DMS153 treated with DMSO at 0.1 percent for 48 hours (cell line): ENCODE data around the gene UBL7.
"Not testable (repeated sequence)": the region's sequence is repeated elsewhere in the genome, so short reads cannot be mapped to it uniquely, and the experiment has no call there.

ENCODE experiments used
- DNase-seq: peaks from one replicate; lab custom pipeline; 2025; ENCODE audit not compliant: unreplicated experiment; lab: John Stamatoyannopoulos, UW

UBL7 gene

DNA sequence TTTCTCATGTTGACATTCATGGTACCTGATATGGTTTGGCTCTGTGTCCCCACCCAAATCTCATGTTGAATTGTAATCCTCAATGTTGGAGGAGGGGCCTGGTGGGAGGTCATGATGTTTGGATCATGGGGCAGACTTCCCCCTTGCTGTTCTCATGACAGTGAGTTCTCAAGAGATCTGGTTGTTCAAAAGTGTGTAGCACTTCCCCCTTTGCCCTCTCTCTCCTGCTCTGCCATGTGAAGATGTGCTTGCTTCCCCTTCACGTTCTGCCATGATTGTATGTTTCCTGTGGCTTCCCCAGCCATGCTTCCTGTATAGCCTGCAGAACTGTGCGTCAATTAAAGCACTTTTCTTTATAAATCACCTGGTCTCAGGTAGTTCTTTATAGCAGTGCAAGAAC lies 3.3 kb upstream of the UBL7 start:
- no peak for DNase-seq

DNA sequence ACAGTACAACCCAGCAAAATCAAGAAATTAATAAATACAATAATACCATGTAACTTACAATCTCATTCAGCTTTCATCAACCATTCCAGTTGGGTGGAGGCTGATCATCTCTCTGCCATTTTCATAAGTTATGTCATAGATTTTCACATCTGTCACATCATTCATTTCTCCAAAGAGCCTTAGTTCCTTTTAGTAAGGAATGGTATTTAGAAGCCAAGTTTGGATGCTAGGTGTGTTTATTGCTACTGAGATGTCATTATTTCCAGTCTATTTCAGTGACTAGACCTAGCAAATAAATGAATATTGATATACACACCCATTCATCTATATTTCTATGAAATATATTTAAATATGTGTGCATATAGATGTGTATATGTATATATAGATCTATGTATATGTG lies 2.7 kb upstream of the UBL7 start:
- DNase-seq: no peak

DNA sequence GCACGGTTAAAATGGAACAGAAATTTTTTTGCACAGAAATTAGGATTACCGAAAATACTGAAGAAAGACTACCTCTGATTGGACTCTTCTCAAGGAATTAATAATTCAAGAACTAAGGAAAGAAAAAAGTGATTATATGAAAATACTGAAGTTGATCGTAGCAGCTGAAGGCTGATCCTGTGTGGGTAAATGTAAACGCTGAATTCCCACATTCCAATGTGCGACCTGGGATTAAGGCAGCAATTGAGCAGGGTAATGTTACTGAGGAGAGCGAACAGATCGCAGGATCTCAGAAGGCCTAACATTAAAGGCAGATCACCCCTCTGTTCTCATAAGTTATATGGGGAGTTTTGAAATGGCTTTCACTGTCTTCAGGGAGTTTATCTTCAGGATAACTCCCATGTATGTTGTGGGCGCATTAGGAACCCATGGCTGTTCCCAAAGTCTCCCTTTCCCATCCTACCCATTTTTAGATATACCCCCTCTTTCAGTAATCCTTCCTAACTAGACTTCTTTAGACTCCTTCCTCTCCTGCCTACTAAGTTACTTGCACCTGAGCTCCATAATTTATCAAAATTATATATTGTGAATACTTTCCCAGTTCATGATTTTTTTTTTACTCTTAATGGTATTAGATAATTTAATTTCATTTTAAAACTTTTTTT lies 1.0 kb upstream of the UBL7 start:
- DNase-seq: no peak

DNA sequence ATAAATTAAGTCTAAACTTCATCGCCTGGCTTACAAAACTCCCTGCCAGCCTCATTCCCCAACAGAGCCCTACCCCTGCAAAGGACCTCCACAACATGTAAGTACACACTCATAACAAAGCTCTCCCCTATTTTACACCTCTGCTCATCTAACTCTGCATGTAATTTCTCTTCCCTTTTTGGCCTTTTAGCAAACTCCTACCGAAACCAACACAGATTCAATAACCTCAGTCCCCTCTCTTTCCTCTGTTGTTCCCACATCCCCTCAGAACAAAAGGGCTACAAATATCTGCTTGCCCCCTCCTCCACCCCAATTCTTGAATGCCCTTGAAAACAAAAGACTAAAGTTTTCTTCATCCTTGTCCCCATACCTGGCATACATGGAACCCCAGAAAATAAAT lies 662 bp downstream of the UBL7 start:
- DNase-seq: no peak

DNA sequence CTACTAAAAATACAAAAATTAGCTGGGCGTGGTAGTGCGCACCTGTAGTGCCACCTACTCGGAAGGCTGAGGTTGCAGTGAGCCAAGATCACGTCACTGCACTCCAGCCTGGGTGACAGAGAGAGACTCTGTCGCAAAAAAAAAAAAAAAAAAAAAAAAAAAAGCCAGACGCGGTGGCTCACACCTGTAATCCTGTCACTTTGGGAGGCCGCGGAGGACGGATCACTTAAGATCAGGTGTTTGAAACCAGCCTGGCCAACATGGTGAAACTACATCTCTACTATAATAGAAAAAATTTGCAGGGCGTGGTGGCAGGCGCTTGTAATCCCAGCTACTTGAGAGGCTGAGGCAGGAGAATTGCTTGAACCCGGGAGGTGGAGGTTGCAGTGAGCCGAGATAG lies 1.2 kb downstream of the UBL7 start:
- not testable (repeated sequence) for DNase-seq

DNA sequence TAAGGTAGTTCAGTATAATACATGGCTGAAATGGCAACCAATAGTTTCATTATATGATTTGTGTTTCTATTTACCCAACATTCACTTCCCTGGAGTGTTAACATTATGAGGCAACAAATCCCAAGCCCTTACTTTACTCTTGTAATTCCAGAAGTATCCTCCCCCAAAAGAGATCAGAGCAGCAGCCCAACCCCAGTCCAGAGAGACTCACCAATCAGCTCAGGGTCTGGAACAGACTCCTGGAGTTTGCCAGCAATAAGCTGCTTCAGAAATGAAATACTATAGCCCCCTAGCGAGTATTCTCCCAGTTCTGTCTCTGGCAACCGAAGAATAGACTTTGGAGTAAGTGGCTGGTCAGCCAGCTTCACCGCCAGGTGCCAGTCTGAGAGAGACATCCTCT lies 2.5 kb downstream of the UBL7 start:
- no peak for DNase-seq

DNA sequence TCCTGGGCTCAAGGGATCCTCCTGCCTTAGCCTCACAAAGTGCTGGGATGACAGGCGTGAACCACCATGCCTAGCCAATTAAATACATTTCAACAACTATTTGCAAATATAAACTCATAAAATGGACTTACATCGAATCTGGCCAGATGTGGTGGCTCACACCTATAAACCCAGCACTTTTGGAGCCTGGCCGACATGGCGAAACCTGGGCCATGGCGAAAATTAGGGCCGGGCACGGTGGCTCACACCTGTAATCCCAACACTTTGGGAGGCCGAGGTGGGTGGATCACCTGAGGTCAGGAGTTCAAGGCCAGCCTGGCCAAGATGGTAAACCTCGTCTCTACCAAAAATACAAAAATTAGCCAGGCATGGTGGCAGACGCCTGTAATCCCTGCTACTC lies 3.9 kb downstream of the UBL7 start:
- DNase-seq: not testable (repeated sequence)

DNA sequence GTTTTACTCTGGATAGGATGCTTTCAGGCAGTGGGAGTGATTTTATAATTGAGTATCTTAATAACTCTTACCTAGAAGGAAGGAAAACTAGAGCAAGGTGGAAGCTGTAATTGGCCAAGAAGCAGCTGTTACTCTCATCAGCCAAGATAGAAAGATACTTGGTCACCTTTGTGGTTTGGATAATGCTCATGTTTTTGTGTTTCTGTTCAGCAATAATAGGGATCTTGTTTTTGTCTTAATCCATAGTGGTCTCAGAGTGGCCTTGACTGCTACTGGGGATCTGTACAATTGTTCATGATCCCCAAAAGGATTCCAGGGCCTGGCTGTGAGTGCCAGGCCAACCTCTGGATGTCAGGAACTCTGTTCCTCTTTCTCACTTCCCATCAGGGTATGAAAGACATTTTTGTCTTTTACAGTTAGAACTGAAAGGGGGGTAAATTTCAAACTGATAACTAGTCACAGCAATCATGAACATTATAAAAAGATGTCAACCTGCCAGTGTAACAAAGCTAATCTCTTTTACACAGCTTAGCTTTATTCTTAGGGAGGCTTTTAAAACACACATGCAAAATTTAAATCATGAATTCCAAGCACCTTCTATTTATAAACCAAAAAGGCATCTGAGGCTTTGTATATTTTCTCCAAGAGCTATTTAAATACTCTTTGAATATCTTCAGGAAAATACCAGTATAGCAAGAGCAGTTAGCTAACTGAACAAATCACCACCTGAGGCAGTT lies 6.0 kb downstream of the UBL7 start:
- DNase-seq: no peak

DNA sequence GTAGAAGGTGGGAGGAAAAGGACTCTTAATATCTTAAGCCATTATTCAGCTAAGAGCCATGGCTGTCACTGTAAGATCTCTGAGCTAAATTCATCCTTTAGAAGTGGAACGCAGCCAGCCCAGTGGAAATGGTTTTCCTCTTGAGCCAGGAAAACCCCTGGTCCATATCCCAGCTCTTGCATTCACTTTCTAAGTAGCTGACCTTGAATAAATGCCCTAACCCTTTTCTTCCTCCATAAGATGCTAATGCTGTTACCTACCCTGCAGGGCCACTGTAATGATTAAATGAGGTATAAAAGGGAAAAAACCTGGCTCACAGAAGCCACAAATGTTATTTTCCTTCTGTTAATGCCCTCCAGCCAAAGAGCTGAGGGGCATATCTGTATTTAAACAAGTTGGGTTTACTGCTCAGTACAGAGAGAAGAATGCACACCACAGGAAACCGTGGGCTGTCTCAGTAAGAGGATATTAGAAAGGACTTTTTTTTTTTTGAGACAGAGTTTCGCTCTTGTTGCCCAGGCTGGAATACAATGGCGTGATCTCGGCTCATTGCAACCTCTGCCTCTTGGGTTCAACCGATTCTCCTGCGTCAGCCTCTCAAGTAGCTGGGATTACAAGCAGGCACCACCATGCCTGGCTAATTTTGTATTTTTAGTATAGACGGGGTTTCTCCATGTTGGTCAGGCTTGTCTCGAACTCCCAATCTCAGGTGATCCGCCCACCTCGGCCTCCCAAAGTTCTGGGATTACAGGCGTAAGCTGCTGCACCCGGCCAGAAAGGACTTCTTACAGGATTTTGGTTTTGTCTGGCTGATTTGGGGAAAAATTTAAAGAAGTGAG lies 6.8 kb downstream of the UBL7 start:
- DNase-seq: no peak

DNA sequence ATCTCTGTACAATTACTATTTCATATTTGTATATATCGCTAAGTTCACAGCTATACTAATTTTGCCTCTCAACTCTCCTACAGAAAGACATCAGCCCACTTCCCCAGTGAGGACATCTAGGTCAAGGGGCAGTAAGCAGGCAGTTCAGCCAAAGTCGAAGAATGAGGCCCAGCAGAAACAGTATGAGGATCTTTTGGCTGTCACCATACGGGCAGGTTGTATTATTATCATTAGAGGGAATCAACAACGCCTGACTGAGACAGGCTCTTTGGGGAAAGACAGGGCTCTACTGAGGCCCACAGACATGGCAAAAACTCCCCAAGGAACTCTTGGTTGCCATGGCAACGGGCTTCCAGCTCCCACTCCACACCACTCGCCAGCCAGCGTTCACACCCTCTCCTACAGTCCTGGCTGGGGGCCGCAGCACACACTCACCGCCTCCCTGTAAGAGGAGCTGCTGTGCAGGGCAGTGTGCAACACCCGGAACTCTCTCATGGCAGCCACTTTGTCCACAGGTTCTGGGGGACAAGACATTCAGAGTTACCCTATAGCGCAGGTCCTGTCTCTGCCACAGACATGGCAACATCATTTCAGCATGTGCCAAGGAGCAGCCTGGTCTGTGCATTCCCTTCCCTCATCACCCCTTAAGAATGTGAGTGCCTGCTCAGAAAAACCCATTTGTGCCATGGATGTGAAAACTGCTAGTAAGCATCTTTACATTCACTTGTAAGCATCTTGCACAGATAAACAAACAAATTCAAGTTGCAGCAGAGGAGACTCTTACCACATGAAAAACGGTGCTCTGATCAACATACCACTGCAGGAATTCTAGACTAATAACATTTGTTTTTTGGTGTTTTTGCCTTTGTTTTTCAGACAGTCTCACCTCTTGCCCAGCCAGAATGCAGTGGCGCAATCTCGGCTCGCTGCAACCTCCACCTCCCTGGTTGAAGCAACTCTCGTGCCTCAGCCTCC lies 8.8 kb downstream of the UBL7 start:
- DNase-seq: no peak

DNA sequence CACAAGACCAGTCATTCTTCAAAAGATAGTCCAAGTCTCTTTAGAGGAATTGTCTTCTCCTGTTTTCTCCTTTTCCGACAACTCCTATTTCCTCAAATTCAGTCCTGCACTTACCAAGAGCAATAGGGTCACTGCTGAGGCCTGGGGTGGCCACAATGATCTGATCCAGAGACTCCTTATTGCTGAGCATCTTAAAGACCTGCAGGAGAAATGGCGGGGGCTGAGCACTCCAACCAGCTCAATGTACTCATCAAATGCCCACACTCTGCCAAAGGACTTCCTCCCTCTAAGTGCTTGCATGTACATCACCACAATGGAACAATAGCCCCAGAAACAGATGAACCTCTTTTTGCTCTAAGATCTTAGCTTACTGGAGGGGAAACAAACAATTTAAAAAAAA lies 9.6 kb downstream of the UBL7 start:
- DNase-seq: no peak

DNA sequence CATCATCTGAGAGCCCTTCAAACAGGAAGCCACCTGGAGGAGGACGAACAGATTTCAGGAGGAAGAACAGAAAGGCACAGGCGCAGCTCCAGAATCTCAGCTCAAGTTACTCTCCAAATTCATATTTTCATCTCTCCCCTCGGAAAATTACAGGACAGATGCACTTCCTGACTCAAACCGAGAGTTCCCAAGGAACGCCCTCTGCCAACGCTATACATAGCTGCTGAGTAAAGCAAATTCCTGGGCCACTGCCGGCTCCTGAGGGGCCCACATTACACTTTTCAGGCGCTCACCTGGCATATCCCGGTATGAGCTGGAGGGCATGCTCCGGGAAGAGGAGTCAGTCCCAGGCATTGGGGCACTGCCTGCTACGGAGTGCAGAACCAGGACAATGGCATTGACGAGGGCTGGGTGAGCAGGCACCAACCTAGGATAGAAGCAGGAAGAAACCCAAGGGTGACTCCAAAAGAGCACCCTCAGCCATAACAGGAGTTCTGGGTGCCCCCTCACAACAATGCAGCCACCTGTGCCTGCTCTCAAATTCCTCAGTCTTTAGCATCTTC lies 11.2 kb downstream of the UBL7 start:
- DNase-seq: no peak

DNA sequence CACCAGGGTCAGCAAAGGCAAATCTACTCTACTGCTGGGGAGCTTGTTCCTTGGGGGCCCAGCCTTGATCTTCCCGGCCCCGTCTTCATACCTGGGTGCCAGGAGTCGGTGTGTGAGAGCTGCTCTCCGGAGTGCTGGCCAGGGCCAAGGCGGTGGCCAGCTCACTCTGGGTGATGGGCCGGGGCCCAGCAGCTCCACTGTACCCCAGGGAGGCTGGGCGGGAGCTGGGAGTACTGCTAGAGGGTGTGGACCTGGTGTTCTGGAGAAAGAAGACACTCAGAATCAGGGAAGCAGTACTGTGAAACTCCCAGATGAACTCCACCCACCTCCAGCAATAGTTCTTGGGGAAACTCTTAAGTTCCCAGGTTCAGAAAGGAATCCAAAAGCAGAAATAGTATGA lies 11.9 kb downstream of the UBL7 start:
- DNase-seq: no peak

DNA sequence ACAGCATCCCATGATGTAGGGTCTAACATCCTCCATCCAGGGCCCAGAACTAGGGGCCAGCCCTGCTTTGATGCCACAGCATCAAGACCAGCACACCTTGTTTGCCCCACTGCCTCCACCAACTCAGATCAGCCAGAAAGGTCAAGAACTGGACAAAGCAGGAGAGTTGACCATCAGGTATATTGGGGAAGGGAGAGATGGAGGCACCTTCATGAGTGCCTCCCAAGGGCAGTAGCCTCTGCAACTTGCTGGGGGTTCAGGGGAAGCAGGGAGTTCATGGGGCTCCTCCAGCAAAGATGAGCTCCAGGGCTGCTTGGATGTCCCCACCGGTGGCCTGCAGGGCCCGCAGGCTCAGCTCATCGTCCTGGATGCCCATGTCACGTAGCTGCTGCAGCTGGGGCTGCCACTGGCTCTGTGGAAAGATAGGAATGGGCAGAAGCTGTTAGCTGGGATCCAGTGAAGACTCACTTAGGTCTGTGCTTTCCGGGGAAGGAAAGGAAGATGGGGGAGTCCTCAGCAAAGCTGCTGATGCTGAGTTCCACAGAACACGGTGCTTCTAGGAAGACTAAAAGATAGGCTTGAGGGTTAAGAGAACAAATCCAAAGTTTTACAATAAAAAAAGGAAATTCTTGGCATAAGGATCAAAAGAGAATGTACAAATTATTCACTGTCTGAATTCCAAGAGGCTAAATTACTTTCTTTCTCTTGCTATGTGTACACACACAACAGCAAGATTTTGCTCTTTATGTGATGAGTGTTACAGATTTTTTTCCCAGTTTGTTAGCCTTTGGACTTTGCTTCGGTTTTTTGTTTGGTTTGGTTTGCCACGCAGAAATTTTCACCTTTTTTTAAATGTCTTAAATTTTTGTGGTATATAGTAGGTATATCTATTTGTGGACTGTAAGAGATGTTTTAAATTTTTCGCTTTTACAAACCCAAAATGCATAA lies 14.9 kb downstream of the UBL7 start:
- DNase-seq: no peak

DNA sequence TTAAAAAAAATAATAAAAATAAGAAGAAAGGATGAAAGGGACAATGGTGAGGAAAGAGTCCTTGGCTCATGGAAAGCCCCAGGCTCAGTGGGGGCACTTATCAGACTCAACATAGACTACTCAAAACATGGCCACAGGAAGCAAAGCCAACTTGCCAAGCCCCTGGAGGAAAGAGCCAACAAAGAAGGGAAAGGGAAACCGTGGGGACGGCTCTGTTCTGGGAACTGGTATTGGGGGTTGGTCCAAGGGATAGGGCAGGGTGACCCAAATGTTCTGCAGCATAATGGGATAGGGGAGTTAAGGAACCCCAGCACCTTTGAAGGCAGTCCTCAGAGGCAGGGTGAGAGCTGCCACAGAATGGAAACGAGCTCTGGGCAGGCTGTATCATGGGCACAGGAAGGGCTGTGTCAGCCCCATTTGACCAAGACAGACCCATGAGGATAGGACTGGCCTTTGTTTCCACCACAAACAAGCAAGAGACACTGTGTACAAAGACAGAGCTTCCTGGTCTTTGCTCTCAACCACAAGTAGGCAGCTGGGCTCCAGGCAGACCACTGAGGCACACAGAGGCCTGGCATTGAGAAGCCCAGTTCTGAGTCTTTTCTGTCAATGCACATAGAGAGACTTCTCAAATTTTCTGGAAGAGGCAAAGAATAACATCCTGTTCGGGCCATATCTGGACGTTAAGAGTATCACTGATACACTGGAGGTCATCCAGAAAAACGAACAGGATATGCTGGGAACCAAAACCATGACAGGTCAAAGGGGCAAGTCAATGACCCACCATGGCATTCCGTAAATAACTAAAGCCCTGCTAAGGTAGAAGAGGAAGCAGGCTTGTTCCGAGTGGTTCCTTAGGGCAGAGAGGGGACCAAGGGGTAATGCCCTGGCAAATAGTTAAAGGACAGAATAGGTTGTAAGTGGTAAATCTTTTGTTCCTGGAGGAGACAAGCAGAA lies 16.6 kb downstream of the UBL7 start:
- DNase-seq: no peak

DNA sequence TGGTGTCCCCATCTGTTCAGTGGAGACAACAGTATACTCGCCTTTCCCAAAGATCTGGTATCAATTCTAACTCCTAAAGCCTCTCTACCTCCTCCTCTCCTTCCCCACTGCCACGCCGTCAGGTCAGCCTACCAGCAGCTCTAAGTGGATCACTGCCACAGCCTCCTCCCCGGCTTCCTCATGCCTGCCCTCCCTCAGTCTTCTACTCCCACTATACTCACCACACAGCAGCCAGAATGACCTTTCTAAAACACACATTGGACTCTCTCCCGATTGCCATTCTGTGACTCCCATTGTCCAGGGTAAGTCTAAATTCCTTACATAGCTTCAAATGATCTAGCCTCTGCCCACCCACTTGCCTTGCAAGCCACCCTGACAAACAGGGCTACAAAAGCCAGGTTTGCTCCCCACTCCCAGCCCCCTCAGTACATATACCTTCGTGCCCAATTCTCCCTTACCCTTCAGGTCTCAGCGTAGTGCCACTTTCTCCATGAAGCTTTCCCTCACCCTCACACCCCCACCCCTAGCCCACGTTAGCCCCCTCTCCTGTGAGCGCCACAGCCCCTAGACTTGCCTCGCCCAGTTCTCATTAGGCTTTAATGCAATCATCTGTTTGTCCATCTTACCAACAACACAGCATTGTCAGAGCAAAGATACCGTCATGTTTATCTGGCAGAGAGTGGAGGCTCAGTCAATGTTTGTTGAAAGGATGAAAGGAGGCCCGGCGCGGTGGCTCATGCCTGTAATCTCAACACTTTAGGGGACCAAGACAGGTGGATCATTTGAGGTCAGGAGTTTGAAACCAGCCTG lies 17.7 kb downstream of the UBL7 start:
- DNase-seq: no peak

DNA sequence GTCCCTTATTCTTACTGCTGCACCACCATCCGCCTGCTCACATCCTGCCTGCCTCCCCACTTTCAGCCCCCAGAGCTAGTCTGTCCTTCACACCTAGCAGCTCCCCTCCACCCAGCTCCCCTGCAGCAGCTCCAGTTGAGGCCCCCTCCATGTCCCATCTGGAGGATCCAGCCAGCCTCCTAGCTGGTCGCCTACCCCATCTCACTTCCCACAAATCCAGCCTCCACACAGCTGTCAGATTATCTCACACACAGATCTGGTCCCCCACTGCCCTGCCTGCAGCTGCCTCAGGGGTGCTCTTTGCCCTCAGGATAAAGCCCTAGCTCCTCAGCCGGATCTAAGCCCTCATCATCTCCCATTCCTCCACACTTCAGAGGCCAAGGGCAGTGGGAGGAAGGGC lies 18.4 kb downstream of the UBL7 start:
- no peak for DNase-seq
